ENCODE results near the gene TFF2.
A peak's percentile ranks its signal among the peaks of the same experiment; 100 is the strongest.

Gene TFF2

DNA sequence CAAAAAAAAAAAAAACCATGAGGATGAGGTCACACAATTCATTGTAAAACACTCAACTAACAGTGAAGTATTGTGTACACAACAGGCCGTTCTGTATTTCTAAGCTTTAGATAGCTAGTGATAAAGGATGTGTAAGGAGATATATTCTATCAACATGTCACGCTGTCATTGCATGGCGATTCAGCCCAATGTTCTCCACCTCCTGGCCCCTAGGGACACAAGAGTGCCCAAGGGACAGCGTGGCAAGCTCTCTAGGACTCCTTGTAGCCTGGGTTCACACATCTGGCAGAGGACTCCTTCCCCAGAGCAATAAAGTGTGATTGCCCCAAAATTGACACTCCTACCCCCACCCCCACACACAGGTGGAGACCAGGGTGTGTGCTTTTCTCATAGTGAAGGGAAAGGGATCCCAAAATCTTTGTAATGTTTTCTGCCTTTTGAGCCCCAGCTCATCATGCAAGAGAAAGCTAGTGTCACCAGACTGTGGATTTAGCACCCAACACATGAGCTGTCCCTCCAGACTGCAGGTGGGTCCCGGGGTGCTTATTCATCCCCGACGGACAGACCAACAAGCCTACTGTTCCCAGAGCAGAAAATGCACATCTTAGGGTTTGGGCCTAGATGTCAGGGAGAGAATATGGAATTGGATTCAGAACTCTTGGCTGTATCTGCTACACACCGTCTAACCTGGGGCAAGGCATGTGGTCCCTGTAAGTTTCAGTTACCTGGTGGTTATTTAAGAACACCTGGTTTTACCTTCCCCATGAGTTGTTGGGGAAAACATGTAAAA, 33.6 kb upstream of the TFF2 start:
- no peak for DNase-seq (ENCODE audit: extremely low read depth in 1 of 2, low read depth in 1 of 2)

DNA sequence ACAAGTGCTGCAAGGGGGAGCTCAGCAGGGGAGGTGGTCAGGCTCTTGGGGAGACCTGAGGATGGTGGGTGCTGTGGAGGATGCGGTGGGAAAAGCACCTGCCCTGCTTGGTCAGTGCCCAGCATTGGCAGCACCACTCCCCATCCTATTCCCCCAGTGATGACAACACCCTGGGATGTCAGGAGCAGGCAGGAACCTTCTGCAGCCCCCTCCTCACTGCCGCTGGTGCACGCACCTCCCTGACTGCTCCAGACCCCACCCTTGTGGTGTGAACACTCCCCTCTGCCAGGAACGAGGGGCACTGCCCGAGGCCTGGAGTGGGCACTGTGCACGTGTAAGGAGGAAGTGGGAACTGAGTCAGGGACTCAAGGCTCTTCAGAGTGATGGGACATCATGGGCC, 32.5 kb upstream of the TFF2 start:
- no peak for DNase-seq (ENCODE audit: extremely low read depth in 1 of 2, low read depth in 1 of 2)

DNA sequence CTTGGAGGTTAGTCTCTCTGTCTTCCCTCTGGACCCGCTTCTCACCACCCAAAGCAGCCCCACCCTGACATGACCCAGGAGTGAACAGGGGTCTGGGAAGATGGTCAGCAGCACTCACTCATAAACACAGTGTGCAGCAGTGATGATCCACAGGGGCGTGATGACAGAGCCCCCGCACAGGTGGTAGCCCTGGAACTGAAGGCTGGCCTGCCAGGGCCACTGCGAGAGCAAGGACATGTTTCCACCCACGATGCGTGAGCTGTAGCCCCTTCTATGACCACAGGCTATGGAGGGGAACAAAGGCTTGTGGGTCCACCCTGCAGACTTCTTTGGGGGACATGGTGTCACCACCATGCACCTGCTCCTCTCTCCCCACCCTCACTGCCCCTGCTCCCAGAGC, 32.1 kb upstream of the TFF2 start:
- no peak for DNase-seq (ENCODE audit: extremely low read depth in 1 of 2, low read depth in 1 of 2)

DNA sequence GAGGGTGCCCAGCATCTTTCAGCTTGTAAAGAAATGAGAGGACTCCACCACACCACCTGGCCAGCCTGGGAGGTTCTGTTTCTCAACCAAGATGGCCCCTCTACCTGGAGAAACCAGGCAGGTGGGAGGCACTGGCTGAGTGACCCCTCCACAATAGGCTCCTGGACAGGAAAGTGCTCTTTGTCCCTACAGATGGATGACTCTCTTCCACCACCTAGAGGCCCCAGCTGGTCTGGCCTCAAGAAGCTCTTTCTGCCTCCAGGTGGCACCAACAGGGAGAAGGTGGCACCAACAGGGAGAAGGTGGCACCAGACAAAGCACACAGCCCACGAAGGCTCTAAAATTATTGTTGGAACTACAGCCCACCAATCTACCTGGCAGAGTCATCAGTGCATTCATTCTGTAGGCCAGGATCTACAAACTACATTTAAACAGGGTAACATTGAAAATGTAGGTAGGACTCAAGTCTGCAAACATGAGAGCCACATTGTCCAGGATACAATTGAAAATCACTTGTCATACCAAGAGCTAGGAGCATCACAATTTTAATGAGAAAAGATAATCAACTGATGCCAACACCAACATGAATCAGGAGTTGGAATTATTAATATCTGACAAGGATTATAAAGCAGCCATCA, 30.7 kb upstream of the TFF2 start:
- DNase-seq (ENCODE audit: extremely low read depth in 1 of 2, low read depth in 1 of 2): no peak

DNA sequence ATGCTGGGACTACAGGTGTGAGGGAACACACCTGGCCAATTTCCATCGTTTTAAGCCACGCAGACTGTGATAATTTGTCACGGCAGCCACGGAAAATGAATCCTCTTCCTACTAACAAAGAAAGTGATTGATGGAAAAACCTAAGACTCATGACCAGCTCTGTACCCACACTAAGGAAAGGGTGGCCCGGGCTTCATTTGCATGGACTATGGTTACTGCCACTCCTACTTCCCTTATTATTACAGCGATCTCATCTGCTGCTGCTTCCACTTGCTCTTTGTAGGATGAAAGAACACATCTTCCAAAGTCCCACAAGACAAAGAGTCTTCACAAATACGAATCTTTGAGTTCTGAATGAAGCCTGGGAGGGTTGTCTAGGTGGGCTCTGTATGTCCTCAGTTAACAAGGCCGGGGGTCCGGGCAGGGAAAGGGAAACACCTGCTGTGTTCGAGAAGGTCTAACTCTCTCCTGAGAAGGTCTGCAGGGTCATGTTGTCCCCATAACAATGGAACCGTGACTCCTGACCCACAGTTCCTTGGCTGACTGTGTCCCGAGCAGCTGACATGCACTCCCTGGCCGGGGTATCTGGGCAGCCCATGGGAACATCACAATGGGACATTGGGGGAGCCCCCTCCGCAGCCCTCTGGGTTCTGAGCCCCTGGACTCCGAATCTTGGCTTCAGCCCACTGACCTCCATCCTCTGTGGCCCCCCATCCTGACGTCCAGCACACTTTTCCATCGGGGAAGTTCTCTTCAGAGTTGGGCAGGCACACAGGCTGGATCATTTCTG, 28.8 kb upstream of the TFF2 start:
- DNase-seq (ENCODE audit: extremely low read depth in 1 of 2, low read depth in 1 of 2): no peak

DNA sequence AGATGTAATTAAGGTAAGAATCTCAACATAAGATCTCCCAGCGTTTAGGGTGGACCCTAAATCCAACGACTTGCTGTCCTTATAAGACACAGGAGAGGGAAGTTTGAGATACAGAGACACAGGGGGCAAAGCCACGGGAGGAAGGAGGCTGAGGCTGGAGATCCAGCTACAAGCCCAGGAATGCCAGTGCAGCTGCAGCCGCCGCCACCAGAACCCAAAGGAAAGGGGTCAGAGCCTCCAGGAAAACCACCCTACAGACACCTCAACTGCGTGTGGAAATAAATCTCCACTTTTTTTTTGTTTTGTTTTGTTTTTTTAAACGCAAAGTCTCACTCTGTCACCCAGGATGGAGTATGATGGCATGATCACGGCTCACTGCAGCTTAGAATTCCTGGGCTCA, 27.6 kb upstream of the TFF2 start:
- DNase-seq (ENCODE audit: extremely low read depth in 1 of 2, low read depth in 1 of 2): no peak

DNA sequence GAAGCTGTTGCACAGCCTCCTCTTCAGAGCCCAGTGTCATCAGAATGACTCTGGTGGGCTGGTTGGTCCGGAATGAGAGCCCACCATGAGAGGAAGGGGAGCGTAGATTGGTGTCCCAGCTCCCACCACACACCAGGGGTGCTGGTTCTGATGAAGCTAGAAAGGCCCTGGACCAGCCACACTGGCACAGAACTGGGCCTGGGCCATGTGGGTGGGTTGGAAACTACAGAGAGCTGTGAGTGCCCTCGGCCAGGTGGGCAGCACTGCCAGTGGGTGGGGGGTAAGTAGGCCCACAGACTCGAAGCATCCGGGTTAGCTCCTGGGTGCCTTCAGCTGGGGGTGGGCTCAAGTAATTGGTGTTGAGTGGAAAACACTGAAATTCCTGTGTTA, 27.2 kb upstream of the TFF2 start:
- DNase-seq (ENCODE audit: extremely low read depth in 1 of 2, low read depth in 1 of 2): no peak

DNA sequence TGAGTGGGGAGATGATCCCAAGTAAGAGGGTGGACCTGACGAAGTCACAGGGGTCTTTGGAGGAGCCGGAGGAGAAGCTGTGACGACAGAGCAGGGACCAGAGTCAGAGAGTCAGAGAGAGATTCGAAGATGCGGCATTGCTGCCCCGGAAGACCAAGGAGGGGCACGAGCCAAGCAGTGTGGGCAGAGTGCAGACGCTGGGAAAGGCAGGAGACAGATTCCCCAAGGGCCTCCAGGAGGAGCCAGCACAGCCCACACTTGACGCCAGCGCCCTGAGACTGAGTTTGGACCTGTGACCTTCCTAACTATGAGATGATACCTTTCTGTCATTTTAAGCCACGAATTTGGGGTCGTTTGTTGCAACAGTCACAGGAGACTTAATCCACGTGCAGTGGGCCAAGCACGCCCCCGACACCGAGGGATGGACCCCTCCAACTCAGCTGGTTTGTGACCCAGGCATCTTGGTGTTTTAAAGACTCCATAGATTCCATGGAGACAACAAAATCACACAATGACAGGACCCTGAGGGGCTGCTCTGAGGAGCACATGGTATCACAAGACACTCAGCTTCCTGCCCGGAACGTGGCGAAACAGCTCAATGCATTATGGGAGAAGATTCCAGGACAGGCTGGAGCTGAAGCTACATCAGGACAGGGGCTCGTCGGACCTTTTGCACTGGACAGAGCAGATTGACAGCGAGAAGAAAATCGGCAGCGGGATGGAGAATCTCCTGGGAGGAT, 26.6 kb upstream of the TFF2 start:
- no peak for DNase-seq (ENCODE audit: extremely low read depth in 1 of 2, low read depth in 1 of 2)

DNA sequence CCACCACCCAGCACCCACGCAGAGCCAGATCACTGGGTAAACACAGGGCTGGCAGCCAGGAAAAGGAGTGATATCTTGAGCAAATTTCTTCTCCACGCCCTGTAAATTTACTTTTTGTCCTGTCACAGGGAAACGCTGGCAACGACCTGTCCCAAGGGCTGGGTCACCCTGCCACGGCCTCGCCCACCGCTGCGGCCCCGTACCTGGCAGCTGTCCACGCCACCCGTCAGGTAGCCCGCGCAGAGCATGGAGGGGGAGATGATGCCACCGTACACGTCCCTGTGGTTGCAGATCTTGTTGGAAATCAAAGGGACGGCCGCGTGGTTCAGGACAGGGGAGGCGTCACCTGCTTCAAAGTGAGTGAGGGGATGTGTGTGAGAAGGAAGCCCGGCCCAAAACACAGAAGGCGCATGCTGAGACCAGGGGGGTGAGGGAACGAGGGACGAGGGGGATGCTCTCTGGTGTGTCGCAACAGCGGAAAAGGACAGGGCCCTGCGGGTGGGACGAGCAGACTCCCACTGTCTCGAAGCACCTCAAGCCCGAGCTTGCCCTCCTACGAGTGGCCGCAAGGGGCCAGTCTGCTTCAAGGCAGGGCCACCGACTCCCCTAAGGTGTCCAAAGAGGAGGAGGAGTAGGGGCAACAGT, 25.7 kb upstream of the TFF2 start:
- no peak for DNase-seq (ENCODE audit: extremely low read depth in 1 of 2, low read depth in 1 of 2)

DNA sequence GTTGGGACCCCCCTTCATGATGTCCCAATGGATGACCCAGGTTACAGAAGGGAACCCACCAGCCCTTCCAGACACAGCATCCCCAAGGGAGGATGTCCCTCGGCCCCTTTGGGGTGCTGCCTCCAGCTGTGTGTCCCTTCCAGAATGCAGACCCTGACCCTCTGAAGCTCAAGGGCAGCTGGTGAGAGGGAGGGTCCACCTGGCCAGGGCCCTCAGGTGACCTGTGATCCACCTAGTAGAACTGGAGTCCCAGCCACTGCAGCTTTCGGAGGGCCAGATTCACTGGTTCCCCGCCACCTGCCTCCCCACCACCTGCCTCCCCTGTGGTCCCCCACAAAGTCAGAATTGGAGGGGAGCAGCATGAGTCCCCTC, 25.2 kb upstream of the TFF2 start:
- no peak for DNase-seq (ENCODE audit: extremely low read depth in 1 of 2, low read depth in 1 of 2)

DNA sequence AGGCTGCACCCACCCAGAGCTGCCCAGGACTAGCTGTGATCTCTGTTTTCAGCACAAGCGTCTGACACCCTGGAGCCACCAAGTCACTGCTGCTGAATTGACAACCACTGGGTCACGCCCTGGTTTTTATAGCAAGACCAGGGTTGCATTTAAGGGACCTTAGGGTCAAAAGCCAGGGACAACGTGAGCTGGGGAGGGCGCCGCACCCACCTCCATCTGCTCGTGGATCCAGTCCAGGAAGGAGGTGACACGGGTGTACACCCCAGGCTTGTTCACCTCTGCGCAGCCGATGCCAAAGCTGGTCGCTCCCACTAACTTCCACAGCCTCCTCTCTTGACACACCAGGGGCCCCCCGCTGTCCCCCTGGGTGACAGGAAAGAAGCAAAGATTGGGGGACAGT, 24.7 kb upstream of the TFF2 start:
- no peak for DNase-seq (ENCODE audit: extremely low read depth in 1 of 2, low read depth in 1 of 2)

DNA sequence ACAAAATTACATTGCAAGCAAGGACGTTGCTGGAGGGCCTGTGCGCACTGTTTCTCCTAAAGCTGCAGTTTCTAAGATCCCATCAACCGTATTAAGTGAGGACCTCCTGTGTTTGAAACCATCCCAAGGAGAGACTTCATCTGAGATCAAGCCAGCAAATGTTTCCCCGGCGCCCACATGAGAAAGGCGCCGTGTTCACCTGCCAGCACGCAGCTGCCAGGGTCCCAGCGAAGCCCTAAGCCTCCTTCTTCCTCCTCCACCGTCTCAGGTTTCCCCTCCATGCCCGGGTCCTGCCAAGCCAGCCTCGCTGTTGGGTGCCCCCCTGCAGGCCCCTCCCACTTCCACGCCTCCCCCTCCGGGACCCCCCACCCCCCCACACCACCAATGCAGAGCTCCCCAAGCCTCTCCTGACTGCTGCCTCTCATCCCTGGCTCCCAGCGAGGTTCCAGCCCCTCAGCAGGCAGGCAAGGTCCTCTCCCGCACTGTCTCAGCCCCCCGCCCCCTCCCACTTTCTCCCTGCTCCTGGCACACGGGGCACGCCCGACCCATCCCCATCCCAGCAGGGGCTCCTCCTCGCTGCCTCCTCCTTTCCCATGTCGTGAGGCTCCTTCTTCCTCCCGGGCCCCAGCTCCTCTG, 24.2 kb upstream of the TFF2 start:
- DNase-seq (ENCODE audit: extremely low read depth in 1 of 2, low read depth in 1 of 2): no peak

DNA sequence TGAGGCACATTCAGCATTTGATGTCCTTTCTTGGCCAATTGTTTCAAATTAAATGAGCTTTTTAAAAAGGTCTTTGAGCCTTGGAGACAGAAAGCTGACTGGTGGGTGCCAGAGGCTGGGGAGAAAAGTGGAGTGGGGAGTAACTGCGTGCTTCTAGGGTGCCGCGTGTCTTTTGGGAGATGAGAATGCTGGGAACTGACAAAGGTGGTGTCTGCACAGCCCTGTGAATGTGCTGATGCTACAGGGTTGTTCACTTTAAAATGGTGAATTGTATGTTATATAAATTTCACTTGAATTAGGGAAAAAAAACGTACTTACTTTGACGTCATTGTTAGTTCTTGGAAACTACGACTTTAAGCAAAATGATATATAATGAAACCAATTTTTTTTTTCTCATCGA, 23.7 kb upstream of the TFF2 start:
- DNase-seq (ENCODE audit: extremely low read depth in 1 of 2, low read depth in 1 of 2): no peak

DNA sequence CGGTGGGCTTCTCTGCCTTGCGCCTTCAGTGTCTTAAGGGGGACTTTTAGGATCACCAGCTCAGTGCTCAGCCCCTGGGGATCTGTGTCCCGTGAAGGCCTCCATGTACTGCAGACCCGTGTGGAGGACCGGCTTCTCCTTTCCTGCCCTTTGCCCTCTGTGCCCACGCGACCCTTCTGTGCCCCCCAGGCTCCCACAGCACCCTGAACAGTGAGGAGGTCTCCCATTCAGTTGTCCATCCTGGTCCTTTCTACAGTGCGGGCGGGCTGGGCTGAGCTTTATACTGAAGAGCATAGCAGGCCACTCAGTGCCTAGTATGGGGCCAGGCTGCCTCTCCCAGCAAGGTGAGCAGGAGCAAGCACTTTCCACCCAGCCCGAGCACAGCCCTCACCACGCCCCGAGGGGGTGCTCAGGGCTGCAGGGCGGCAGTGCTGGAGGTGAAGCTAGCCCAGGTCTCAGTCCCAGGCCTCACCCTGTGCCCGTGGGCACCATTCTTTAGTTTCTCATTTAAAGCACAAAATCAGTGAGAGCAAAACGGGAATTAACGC, 23.2 kb upstream of the TFF2 start:
- DNase-seq (ENCODE audit: extremely low read depth in 1 of 2, low read depth in 1 of 2): no peak

DNA sequence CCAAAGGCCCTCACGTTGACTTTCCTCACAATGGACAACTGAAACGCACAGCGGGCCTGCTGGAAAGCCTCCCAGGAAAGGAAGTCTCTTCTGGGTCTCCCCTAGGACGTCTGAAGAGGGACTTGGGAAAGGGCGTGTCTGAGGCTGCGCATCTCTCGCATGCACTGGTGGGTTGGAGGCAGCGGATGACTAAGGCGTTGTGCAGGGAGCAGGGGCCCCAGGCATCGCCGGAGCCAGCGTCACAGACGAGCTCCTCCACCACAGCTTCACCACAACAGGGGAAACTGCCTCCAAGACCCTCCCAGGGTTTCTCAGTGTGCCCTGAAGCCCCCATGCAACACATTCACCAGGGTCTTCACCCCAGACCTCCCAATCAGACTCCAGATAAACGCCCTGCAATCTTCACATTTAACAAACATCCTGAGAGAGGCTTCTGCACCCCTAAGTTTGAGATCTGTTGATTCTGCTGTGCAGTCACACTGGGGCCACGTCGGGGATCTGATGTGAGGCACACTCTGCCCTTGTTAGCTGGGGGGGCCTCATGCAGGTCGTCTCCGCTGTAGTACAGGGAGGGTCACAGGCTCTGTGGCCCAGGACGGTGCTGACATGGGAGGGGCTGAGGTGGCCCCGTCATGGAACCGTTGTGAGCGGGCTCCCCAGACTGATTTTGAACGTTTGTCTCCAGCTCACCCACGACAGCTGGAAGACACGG, 22.6 kb upstream of the TFF2 start:
- peak; percentile 41 to 44 for DNase-seq (ENCODE audit: extremely low read depth in 1 of 2, low read depth in 1 of 2)

DNA sequence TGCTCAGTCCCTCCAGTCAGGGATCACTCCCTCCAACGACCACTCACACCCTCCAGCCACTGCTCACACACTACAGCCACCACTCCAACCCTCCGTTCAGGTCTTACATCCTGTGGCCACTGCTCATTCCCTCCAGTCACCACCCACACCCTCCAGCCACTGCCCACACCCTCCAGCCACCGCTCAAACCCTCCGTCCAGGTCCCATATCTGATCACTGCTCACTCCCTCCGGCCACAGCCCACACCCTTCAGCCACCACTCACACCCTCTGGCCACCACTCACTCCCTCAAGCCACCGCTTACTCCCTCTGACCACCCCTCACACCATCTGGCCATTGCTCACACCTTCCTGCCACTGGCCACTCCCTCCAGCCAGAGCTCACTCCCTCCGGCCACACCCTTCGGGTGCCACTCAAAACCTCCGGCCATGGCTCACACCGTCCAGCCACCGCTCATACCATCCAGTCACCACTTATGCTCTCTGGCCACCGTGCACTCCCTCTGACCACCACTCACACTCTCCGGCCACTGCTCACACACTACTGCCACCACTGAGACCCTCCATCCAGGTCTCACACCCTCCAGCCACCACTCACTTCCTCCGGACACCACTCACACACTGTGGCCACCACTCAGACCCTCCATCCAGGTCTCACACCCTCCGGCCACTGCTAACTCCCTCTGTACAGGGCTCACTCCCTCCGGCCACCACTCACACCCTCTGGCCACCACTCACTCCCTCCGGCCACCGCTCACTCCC, 20.3 kb upstream of the TFF2 start:
- DNase-seq (ENCODE audit: extremely low read depth in 1 of 2, low read depth in 1 of 2): no peak

DNA sequence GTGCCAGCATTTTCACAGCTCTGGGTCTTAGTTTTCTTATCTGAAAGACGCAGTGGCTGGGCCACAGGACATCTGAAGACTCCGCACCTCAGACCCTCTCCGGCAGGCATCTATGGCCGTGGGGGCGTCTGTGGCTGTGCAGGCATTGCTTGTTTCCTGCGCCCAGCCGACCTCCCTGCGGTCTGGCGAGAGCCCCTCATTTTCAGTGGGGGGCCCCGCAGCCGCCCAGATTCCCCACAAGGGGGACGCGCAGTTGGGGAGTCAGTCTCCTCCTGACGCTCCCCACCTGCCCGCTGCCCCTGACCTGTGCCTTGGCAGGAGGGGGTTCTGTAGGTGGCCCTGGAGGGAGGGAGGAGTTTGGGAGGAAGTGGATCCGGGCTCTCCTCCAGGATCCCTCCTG, 19.0 kb upstream of the TFF2 start:
- DNase-seq (ENCODE audit: extremely low read depth in 1 of 2, low read depth in 1 of 2): no peak

DNA sequence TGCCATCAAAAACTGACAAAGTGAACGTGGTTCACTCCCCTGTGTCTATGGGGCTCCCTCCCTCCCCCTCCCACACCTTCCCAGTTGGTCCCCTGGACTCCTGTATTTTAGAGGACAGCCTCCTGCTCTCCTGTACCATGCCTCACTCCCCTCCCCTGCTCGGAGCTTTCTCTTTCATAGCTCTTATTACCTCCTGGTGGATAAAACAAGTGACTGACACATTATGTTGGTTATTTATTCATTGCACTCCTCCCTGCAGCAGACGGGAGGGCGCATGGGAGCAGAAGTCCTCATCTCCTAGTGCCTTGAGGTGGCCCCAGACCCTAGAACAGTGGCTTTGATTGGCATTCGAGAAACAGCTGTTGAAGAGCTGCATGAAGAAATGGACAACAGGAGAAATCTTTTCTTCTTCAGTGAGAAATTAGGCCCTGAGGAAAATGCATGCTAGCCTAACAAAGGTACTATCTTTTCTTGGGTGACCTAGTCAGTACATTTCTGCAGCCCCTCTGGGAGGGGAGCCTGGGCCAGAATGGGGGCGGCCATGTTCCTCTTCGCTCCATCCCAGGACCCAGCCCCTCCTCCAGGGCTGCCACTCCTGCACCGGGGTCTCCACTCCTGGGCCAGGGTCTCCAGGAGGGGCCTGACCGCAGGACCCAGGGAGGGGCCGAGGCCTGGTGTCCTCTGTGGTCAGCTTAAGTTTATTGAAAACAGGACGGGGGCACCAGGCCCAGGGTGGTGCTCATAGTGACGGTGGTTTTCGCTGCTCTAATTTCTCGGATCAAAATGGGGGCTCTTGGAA, 16.8 kb upstream of the TFF2 start:
- DNase-seq (ENCODE audit: extremely low read depth in 1 of 2, low read depth in 1 of 2): no peak
